MM.1S (cell line): ENCODE measurements around the gene POLR3GL.

ENCODE experiments used
- DNase-seq: peaks from one replicate; pipeline ENCODE4 v3.0.0-alpha.2; 2015
- H2AFZ ChIP-seq: fragments of 300-600 bp; sonication (generic); 2 replicates; pipeline ENCODE4 v1.6.0; 2016; ENCODE audit warnings: antibody characterized with exemption, low read length
- H3F3A ChIP-seq: fragments of 300-600 bp; sonication (generic); 2 replicates; pipeline ENCODE4 v1.6.1; 2016; ENCODE audit warnings: mild to moderate bottlenecking, antibody characterized with exemption, low read length, moderate library complexity, mixed read lengths; ENCODE audit not compliant: insufficient read depth
- H3K27ac ChIP-seq: fragments of 300-600 bp; sonication (generic); 2 replicates; pipeline ENCODE4 v1.5.1; 2016; ENCODE audit warnings: mild to moderate bottlenecking, low read length
- H3K27me3 ChIP-seq: fragments of 300-600 bp; sonication (generic); replicated peaks from 2 replicates; pipeline ENCODE4 v1.6.0; 2016; ENCODE audit warnings: low read length; ENCODE audit not compliant: insufficient read depth
- H3K36me3 ChIP-seq: fragments of 300-600 bp; sonication (generic); replicated peaks from 2 replicates; pipeline ENCODE4 v1.6.1; 2016; ENCODE audit warnings: mild to moderate bottlenecking, low read length, mixed read lengths; ENCODE audit not compliant: insufficient read depth
- H3K4me1 ChIP-seq: fragments of 300-600 bp; sonication (generic); 2 replicates; pipeline ENCODE4 v1.6.1; 2016; ENCODE audit warnings: low read length, mixed read lengths
- H3K4me2 ChIP-seq: fragments of 300-600 bp; sonication (generic); 2 replicates; pipeline ENCODE4 v1.6.0; 2016; ENCODE audit warnings: low read depth, low read length
- H3K4me3 ChIP-seq: fragments of 300-600 bp; sonication (generic); 2 replicates; pipeline ENCODE4 v1.5.1; 2016; ENCODE audit warnings: low read length, mixed read lengths
- H3K79me2 ChIP-seq: fragments of 300-600 bp; sonication (generic); 2 replicates; pipeline ENCODE4 v1.6.1; 2016; ENCODE audit warnings: mixed run types, low read length, mixed read lengths
- H3K9ac ChIP-seq: fragments of 300-600 bp; sonication (generic); 2 replicates; pipeline ENCODE4 v1.6.1; 2016; ENCODE audit warnings: low read length, mixed read lengths
- H3K9me2 ChIP-seq: fragments of 300-600 bp; sonication (generic); replicated peaks from 2 replicates; pipeline ENCODE4 v1.6.1; 2016; ENCODE audit warnings: mild to moderate bottlenecking, low read length, mixed read lengths; ENCODE audit not compliant: insufficient read depth
- H3K9me3 ChIP-seq: fragments of 300-600 bp; sonication (generic); replicated peaks from 2 replicates; pipeline ENCODE4 v1.6.1; 2016; ENCODE audit warnings: mild to moderate bottlenecking, low read length, mixed read lengths; ENCODE audit not compliant: insufficient read depth
- H4K20me1 ChIP-seq: fragments of 300-600 bp; sonication (generic); 2 replicates; pipeline ENCODE4 v1.6.1; 2016; ENCODE audit warnings: mild to moderate bottlenecking, low read length, moderate library complexity, mixed read lengths; ENCODE audit not compliant: insufficient read depth
- CTCF ChIP-seq: fragments of 300-600 bp; sonication (generic); IDR thresholded peaks from 2 replicates; pipeline ENCODE4 v1.5.1; 2016; ENCODE audit warnings: antibody characterized with exemption, low read length, mixed read lengths
- EZH2 ChIP-seq: fragments of 300-600 bp; sonication (generic); optimal IDR thresholded peaks from 2 replicates; pipeline ENCODE3; 2017; ENCODE audit warnings: low read depth, mild to moderate bottlenecking, antibody characterized with exemption, low read length, mixed read lengths
- EZH2phosphoT487 ChIP-seq: fragments of 300-600 bp; sonication (generic); IDR thresholded peaks from 2 replicates; pipeline ENCODE4 v1.6.1; 2018; ENCODE audit warnings: antibody characterized with exemption, low read length

POLR3GL gene

DNA sequence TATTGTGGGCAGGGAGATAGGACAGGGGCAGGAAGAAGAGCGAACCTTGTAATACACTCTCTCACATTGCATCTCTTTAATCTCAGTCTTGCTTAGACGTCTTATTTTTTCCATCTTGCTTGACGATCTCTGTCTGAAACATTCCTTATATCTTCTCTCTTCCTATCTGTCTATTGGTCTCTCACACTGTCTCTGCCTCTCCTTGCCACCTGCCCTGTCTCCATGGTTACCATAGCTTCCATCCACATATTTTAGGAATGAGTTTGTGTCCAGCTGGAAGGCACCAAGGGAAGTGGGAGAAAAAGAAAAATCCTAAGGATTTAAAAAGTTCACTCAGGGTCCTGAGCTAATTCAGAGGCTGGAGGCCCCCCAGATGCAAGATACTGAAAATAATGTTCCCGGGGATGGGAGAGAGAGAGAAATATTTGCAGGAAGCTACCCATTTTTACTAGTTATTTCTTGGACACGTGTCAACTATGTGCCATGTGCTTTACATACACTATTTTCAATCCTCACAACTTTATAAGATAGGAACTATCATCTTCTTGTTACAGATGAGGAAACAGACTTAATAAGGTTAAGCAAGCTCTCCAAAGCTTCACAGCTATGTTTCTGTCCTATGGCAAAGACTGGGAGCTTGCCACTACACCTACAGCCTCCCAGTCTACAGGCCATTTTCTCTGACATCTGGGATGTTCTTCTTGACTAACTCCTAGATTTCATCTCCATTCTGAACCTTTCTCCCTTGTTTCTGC is 1.0 kb upstream of the POLR3GL start:
- Histone ChIP-seq H3K9ac (no peak overlapping the region), H3K79me2 (no peaks in the 10 kb centered on the region), H3K4me2 (peak overlapping the region; percentile 63), H3K9me3 (no peaks in the 10 kb centered on the region), H3F3A (peaks cover 12% of the 10 kb centered on the region; the same call in 1 of the 2 replicates), H3K27me3 (peaks cover 53% of the 10 kb centered on the region), H4K20me1 (no peaks in the 10 kb centered on the region), H3K4me1 (peaks cover 38% of the 10 kb centered on the region), H2AFZ (no peak overlapping the region), H3K27ac (no peak overlapping the region), H3K9me2 (no peaks in the 10 kb centered on the region), H3K36me3 (no peaks in the 10 kb centered on the region), H3K4me3 (peak overlapping the region; percentile 76)
- no peak for TF ChIP-seq EZH2phosphoT487
- no peak for TF ChIP-seq EZH2
- TF ChIP-seq CTCF = no peak
- no peak for DNase-seq

GRCh38 chr1:145965119-145965744 is 742 bp downstream of the POLR3GL start:
- H3K9ac ChIP-seq = peak overlapping the region; percentile 54; the same call in 1 of the 2 replicates
- H3K79me2 ChIP-seq = no peaks in the 10 kb centered on the region

DNA sequence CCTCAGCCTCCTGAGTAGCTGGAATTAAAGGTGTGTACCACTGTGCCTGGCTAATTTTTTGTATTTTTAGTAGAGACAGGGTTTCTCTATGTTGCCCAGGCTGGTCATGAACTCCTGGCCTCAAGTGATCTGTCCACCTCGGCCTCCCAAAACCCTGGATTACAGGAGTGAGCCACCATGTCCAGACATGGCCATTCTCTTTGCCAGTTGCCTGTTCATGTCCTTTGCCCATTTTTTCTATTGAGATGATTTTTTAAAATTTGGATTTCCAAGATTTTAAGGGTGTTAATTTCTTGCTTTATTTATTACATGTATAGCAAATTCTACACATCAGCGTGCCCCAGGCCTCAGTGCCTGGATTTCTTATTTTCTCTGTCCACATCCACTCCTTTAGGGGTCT is 2.8 kb downstream of the POLR3GL start:
- H3K27ac ChIP-seq = no peak overlapping the region
- H4K20me1 ChIP-seq = no peaks in the 10 kb centered on the region
- H3F3A ChIP-seq = peaks cover 12% of the 10 kb centered on the region; the same call in 1 of the 2 replicates
- H3K27me3 ChIP-seq = peaks cover 15% of the 10 kb centered on the region
- H3K36me3 ChIP-seq = no peaks in the 10 kb centered on the region
- no peaks in the 10 kb centered on the region for H3K9me2 ChIP-seq
- H3K9ac ChIP-seq = no peak overlapping the region
- no peaks in the 10 kb centered on the region for H3K79me2 ChIP-seq
- H3K4me1 ChIP-seq = peaks cover 19% of the 10 kb centered on the region
- H2AFZ ChIP-seq = no peak overlapping the region
- no peaks in the 10 kb centered on the region for H3K9me3 ChIP-seq
- H3K4me3 ChIP-seq = no peak overlapping the region
- TF ChIP-seq EZH2 (no peak), EZH2phosphoT487 (no peak), CTCF (no peak)
- H3K4me2 ChIP-seq = no peak overlapping the region
- DNase-seq = no peak

More at GRCh38 chr1:145965119-145965744, 742 bp downstream of the POLR3GL start:
- H3F3A ChIP-seq = peaks cover 12% of the 10 kb centered on the region; the same call in 1 of the 2 replicates
- no peak for DNase-seq
- H4K20me1 ChIP-seq = no peaks in the 10 kb centered on the region
- no peaks in the 10 kb centered on the region for H3K9me3 ChIP-seq
- peaks cover 36% of the 10 kb centered on the region for H3K27me3 ChIP-seq
- no peaks in the 10 kb centered on the region for H3K9me2 ChIP-seq
- peak overlapping the region; percentile 76 for H3K4me3 ChIP-seq
- peak overlapping the region; percentile 2; the same call in 1 of the 2 replicates for H3K27ac ChIP-seq
- H3K4me1 ChIP-seq = peaks cover 34% of the 10 kb centered on the region
- H2AFZ ChIP-seq = peak overlapping the region; percentile 79
- no peaks in the 10 kb centered on the region for H3K36me3 ChIP-seq
- peak overlapping the region; percentile 63 for H3K4me2 ChIP-seq
- TF ChIP-seq EZH2phosphoT487 = no peak
- TF ChIP-seq EZH2 = no peak
- TF ChIP-seq CTCF = no peak
